HepG2 (cell line): ENCODE measurements around the gene PANK2. TPM values are rescaled to one million over a fixed set of nuclear protein-coding genes. Genes with fewer than 3 reads are reported as not detected.

ENCODE experiments used
- AKAP8 ChIP-seq: sonication (generic); formaldehyde crosslinking; IDR thresholded peaks from 2 replicates; pipeline ENCODE4 v1.5.1; 2020; ENCODE audit warnings: mild to moderate bottlenecking, missing genetic modification reagents
- ARNT2 ChIP-seq: sonication (generic); formaldehyde crosslinking; IDR thresholded peaks from 2 replicates; pipeline ENCODE4 v1.8.0; 2022; ENCODE audit warnings: mild to moderate bottlenecking, low read depth, missing genetic modification reagents, moderate library complexity
- GTF3A ChIP-seq: sonication (generic); formaldehyde crosslinking; conservative IDR thresholded peaks from 2 replicates; pipeline ENCODE4 v1.4.0; 2020; ENCODE audit warnings: mild to moderate bottlenecking, missing genetic modification reagents
- HOXD1 ChIP-seq: sonication (generic); formaldehyde crosslinking; IDR thresholded peaks from 2 replicates; pipeline ENCODE4 v1.5.0; 2020; ENCODE audit warnings: missing genetic modification reagents
- KLF11 ChIP-seq: IDR thresholded peaks from 2 replicates; pipeline ENCODE4 v1.6.1; 2016; ENCODE audit warnings: missing compliant biosample characterization
- KLF16 ChIP-seq, 2 experiments: sonication (generic) in 1 of 2; formaldehyde crosslinking in 1 of 2; IDR thresholded peaks; 2 replicates each; pipeline versions ENCODE4 v1.6.1 to v1.8.0; 2016 to 2023; ENCODE audit warnings: missing genetic modification reagents in 2 of 2, missing compliant biosample characterization in 1 of 2
- MEIS2 ChIP-seq: sonication (generic); formaldehyde crosslinking; IDR thresholded peaks from 2 replicates; pipeline ENCODE4 v1.9.0; 2021; ENCODE audit warnings: mild to moderate bottlenecking, missing genetic modification reagents
- MTA3 ChIP-seq: sonication (generic); formaldehyde crosslinking; IDR thresholded peaks from 2 replicates; pipeline ENCODE4 v1.4.0; 2020; ENCODE audit warnings: missing genetic modification reagents
- NR2F6 ChIP-seq, 2 experiments: IDR thresholded peaks; 2 replicates each; pipeline ENCODE4 v1.6.1; 2016; ENCODE audit warnings: antibody characterized with exemption in 1 of 2, mild to moderate bottlenecking in 1 of 2
- PAWR ChIP-seq: sonication (generic); formaldehyde crosslinking; IDR thresholded peaks from 2 replicates; pipeline ENCODE4 v1.4.0; 2020; ENCODE audit warnings: missing genetic modification reagents, mild to moderate bottlenecking, borderline replicate concordance
- RFX3 ChIP-seq: IDR thresholded peaks from 2 replicates; pipeline ENCODE4 v1.6.1; 2016; ENCODE audit warnings: missing biosample characterization, missing genetic modification reagents
- SSRP1 ChIP-seq: IDR thresholded peaks from 2 replicates; pipeline ENCODE4 v1.6.1; 2016; ENCODE audit warnings: control low read depth
- ZBTB8A ChIP-seq: sonication (generic); formaldehyde crosslinking; IDR thresholded peaks from 2 replicates; pipeline ENCODE4 v1.4.0; 2020; ENCODE audit warnings: mild to moderate bottlenecking, low read depth, missing genetic modification reagents, borderline replicate concordance
- ZNF12 ChIP-seq: sonication (generic); formaldehyde crosslinking; IDR thresholded peaks from 2 replicates; pipeline ENCODE4 v1.5.0; 2020; ENCODE audit warnings: missing genetic modification reagents
- ZNF75D ChIP-seq: sonication (generic); formaldehyde crosslinking; IDR thresholded peaks from 2 replicates; pipeline ENCODE4 v1.8.1; 2023; ENCODE audit warnings: missing genetic modification reagents, mild to moderate bottlenecking, borderline replicate concordance
- polyA plus RNA-seq, 8 experiments: library from polyadenylated mRNA; depleted of rRNA in 3 of 8; stranded (reverse) in 7 of 8; unstranded in 1 of 8; fragments of >200 nt; fragmentation: Illumina TruSeq in 4 of 8; extraction: Trizol in 4 of 8; gene quantifications; 2 replicates each; pipeline versions ENCODE4 v1.2.1 to v1.2.3, GENCODE V29; 2011 to 2016; ENCODE audit warnings: low read depth in 4 of 8, missing spikeins in 1 of 8, mixed read lengths in 1 of 8; ENCODE audit not compliant: insufficient read depth in 1 of 8
- total RNA-seq, 5 experiments: library from RNA; depleted of rRNA; stranded (reverse); fragments of >200 nt; fragmentation: Illumina TruSeq; extraction: Trizol; gene quantifications; 2 replicates each; pipeline ENCODE4 v1.2.3, GENCODE V29; 2016; ENCODE audit warnings: low read depth in 1 of 5
- TF ChIP-seq, protein P1 (sequence below): sonication (generic); formaldehyde crosslinking; IDR thresholded peaks from 2 replicates; pipeline ENCODE4 v1.5.0; 2020; ENCODE audit warnings: missing genetic modification reagents
- TF ChIP-seq, protein P2 (sequence below): sonication (generic); formaldehyde crosslinking; IDR thresholded peaks from 2 replicates; pipeline ENCODE4 v1.8.0; 2022; ENCODE audit warnings: missing genetic modification reagents, mild to moderate bottlenecking, moderate library complexity, borderline replicate concordance
- TF ChIP-seq, protein P3 (sequence below): sonication (generic); formaldehyde crosslinking; IDR thresholded peaks from 2 replicates; pipeline ENCODE4 v1.4.0; 2020; ENCODE audit warnings: missing genetic modification reagents, mild to moderate bottlenecking, borderline replicate concordance
- TF ChIP-seq, protein P4 (sequence below): sonication (generic); formaldehyde crosslinking; IDR thresholded peaks from 2 replicates; pipeline ENCODE4 v1.4.0; 2020; ENCODE audit warnings: mild to moderate bottlenecking, low read depth, missing genetic modification reagents
- TF ChIP-seq, protein P5 (sequence below): IDR thresholded peaks from 2 replicates; pipeline ENCODE4 v1.6.1; 2018; ENCODE audit warnings: missing genetic modification reagents, mild to moderate bottlenecking, missing compliant biosample characterization
- TF ChIP-seq, protein P6 (sequence below): sonication (generic); formaldehyde crosslinking; IDR thresholded peaks from 2 replicates; pipeline ENCODE4 v1.9.0; 2022; ENCODE audit warnings: missing genetic modification reagents, mild to moderate bottlenecking, borderline replicate concordance

Gene PANK2
- total and polyA plus RNA-seq, 2 of the 13 experiments (the other 11 are each of a cell fraction or from before 2014, with no cell fraction given), result 39.2 to 123 TPM

DNA sequence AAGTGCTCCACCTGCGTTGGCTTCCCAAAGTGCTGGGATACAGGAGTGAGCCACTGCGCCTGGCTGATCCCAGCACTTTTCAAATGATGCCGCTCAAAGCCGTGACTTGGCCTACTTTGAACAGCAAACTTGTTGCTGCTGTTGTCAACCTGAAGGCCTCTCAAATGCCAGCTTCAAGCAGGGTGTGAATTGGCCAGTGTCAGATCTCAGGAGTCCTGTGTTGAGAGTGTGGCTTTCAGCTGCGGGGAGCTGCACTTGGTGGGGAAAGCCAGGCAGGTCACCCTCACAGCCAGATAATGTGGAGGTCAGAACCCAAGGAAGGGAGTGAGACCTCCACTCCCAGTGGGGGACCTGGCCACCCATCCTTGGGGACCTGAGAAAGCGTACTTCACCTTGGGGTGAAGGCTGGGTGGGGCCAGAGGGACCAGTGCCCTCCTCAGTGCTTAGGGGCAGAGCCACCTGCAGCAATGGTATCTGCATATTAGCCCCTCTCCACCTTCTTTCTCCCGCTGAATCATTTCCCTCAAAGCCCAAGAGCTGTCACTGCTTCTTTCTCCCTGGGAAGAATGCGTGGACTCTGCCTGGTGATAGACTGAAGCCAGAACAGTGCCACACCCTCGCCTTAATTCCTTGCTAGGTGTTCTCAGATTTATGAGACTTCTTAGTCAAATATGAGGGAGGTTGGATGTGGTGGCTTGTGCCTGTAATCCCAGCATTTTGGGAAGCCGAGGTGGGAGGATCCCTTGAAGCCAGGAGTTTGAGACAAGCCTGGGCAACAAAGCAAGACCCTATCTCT, 19.1 kb upstream of the PANK2 start (continued):
- TF ChIP-seq, protein P1, sequence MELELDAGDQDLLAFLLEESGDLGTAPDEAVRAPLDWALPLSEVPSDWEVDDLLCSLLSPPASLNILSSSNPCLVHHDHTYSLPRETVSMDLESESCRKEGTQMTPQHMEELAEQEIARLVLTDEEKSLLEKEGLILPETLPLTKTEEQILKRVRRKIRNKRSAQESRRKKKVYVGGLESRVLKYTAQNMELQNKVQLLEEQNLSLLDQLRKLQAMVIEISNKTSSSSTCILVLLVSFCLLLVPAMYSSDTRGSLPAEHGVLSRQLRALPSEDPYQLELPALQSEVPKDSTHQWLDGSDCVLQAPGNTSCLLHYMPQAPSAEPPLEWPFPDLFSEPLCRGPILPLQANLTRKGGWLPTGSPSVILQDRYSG, result no peak
- TF ChIP-seq ZNF75D (CRISPR knock-in tag) (no peak), SSRP1 (peak; percentile 76; the same call in 1 of the 2 replicates), AKAP8 (peak; percentile 73; the same call in 1 of the 2 replicates), MTA3 (CRISPR knock-in tag) (no peak), GTF3A (no peak), ZBTB8A (CRISPR knock-in tag) (no peak), HOXD1 (no peak), RFX3 (CRISPR knock-in tag) (no peak), NR2F6 (IDR thresholded peaks at IDR 0.05) (no peak), NR2F6 (CRISPR knock-in tag; IDR thresholded peaks at IDR 0.05) (no peak), KLF16 (CRISPR knock-in tag; IDR thresholded peaks at IDR 0.05) (no peak), ARNT2 (CRISPR knock-in tag) (no peak), MEIS2 (CRISPR knock-in tag) (no peak), ZNF12 (CRISPR knock-in tag) (no peak), KLF11 (no peak), PAWR (no peak)
- TF ChIP-seq, protein P2, sequence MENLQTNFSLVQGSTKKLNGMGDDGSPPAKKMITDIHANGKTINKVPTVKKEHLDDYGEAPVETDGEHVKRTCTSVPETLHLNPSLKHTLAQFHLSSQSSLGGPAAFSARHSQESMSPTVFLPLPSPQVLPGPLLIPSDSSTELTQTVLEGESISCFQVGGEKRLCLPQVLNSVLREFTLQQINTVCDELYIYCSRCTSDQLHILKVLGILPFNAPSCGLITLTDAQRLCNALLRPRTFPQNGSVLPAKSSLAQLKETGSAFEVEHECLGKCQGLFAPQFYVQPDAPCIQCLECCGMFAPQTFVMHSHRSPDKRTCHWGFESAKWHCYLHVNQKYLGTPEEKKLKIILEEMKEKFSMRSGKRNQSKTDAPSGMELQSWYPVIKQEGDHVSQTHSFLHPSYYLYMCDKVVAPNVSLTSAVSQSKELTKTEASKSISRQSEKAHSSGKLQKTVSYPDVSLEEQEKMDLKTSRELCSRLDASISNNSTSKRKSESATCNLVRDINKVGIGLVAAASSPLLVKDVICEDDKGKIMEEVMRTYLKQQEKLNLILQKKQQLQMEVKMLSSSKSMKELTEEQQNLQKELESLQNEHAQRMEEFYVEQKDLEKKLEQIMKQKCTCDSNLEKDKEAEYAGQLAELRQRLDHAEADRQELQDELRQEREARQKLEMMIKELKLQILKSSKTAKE (CRISPR knock-in tag), result no peak
- TF ChIP-seq, protein P3, sequence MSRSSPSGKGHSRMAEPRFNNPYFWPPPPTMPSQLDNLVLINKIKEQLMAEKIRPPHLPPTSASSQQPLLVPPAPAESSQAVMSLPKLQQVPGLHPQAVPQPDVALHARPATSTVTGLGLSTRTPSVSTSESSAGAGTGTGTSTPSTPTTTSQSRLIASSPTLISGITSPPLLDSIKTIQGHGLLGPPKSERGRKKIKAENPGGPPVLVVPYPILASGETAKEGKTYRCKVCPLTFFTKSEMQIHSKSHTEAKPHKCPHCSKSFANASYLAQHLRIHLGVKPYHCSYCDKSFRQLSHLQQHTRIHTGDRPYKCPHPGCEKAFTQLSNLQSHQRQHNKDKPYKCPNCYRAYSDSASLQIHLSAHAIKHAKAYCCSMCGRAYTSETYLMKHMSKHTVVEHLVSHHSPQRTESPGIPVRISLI (CRISPR knock-in tag), result 0 out of 2 replicates have a peak, but pooled peaks have one; percentile 4
- TF ChIP-seq, protein P4, sequence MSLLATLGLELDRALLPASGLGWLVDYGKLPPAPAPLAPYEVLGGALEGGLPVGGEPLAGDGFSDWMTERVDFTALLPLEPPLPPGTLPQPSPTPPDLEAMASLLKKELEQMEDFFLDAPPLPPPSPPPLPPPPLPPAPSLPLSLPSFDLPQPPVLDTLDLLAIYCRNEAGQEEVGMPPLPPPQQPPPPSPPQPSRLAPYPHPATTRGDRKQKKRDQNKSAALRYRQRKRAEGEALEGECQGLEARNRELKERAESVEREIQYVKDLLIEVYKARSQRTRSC, result no peak
- TF ChIP-seq, protein P5, sequence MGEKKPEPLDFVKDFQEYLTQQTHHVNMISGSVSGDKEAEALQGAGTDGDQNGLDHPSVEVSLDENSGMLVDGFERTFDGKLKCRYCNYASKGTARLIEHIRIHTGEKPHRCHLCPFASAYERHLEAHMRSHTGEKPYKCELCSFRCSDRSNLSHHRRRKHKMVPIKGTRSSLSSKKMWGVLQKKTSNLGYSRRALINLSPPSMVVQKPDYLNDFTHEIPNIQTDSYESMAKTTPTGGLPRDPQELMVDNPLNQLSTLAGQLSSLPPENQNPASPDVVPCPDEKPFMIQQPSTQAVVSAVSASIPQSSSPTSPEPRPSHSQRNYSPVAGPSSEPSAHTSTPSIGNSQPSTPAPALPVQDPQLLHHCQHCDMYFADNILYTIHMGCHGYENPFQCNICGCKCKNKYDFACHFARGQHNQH, result no peak
- TF ChIP-seq, protein P6, sequence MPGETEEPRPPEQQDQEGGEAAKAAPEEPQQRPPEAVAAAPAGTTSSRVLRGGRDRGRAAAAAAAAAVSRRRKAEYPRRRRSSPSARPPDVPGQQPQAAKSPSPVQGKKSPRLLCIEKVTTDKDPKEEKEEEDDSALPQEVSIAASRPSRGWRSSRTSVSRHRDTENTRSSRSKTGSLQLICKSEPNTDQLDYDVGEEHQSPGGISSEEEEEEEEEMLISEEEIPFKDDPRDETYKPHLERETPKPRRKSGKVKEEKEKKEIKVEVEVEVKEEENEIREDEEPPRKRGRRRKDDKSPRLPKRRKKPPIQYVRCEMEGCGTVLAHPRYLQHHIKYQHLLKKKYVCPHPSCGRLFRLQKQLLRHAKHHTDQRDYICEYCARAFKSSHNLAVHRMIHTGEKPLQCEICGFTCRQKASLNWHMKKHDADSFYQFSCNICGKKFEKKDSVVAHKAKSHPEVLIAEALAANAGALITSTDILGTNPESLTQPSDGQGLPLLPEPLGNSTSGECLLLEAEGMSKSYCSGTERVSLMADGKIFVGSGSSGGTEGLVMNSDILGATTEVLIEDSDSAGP (CRISPR knock-in tag), result 0 out of 2 replicates have a peak, but pooled peaks have one; percentile 23
